H1 (cell line): ENCODE results near the gene KLHL29. TPM values are rescaled to one million over a fixed set of nuclear protein-coding genes. Genes with fewer than 3 reads are reported as not detected.

Source experiments
- ATF3 ChIP-seq: IDR thresholded peaks from 2 replicates; pipeline ENCODE4 v1.6.1; 2011; ENCODE audit warnings: low read depth, mild to moderate bottlenecking, low read length; ENCODE audit not compliant: insufficient read depth
- BRCA1 ChIP-seq: IDR thresholded peaks from 2 replicates; pipeline ENCODE4 v1.6.1; 2012; ENCODE audit warnings: low read depth, low read length, improper control_type of control experiment
- CHD7 ChIP-seq: fragments of 300-600 bp; sonication (generic); IDR thresholded peaks from 2 replicates; pipeline ENCODE4 v1.7.1; 2012; ENCODE audit warnings: low read length, moderate library complexity, mild to moderate bottlenecking, inconsistent platforms; ENCODE audit not compliant: insufficient replicate concordance
- CREB1 ChIP-seq: IDR thresholded peaks from 2 replicates; pipeline ENCODE4 v1.6.1; 2012; ENCODE audit warnings: inconsistent platforms
- CTBP2 ChIP-seq: IDR thresholded peaks from 2 replicates; pipeline ENCODE4 v1.7.0; 2011; ENCODE audit warnings: borderline replicate concordance, mild to moderate bottlenecking, moderate library complexity, mixed read lengths, low read length; ENCODE audit not compliant: insufficient read depth, insufficient read length
- SP2 ChIP-seq: IDR thresholded peaks from 2 replicates; pipeline ENCODE4 v1.6.1; 2012; ENCODE audit warnings: mild to moderate bottlenecking, low read length, inconsistent platforms
- polyA plus RNA-seq, 7 experiments: library from polyadenylated mRNA; depleted of rRNA in 3 of 7; stranded (reverse) in 5 of 7; unstranded in 2 of 7; fragments of >200 nt in 5 of 7; fragments of 200-250 nt in 2 of 7; gene quantifications; 1 replicate in 5 of 7; 2 replicates in 1 of 7; 4 replicates in 1 of 7; pipeline versions ENCODE4 v1.2.1 to v1.2.3, GENCODE V29; 2011 to 2013; ENCODE audit warnings: missing spikeins in 2 of 7, mixed read lengths in 2 of 7
- total RNA-seq: library from RNA; stranded (reverse); fragmentation: NEBNext Ultra II Directional; extraction: Animal tissue kit (Norgen Biotek cat#: 25700); gene quantifications from 2 replicates; pipeline ENCODE4 v1.2.1, GENCODE V29; 2021

Gene KLHL29
- total and polyA plus RNA-seq, 2 of the 8 experiments (the other 6 are each of a cell fraction or from before 2014, with no cell fraction given) = 1.1 to 4.7 TPM

GRCh38 chr2:23526835-23527790 lies 142.1 kb downstream of the KLHL29 start (continued):
- no peak for TF ChIP-seq CTBP2
- no peak for TF ChIP-seq CHD7
- no peak for TF ChIP-seq CREB1
- no peak for TF ChIP-seq SP2
- TF ChIP-seq ATF3 = no peak
- no peak for TF ChIP-seq BRCA1
- TF ChIP-seq, all 59 proteins: peak for 0
